Measurements from ENCODE around the gene NME1.

The NME1 gene

GRCh38 chr17:51197754-51198153 is 44.4 kb downstream of the NME1 start:
- no peak overlapping the region for H3K27ac Mint-ChIP-seq
- H3K36me3 Mint-ChIP-seq (ENCODE audit: low read depth) = peaks cover 65% of the 10 kb centered on the region
- no peak for TF ChIP-seq CTCF (IDR thresholded peaks at IDR 0.05; ENCODE audit: unreplicated experiment in 3 of 3)
- H3K9me3 Mint-ChIP-seq = no peaks in the 10 kb centered on the region
- H3K4me1 Mint-ChIP-seq = no peaks in the 10 kb centered on the region
- H3K4me3 Mint-ChIP-seq = no peak overlapping the region
- H3K27me3 Mint-ChIP-seq (ENCODE audit: low read depth) = no peaks in the 10 kb centered on the region

GRCh38 chr17:51200295-51200694 is 46.9 kb downstream of the NME1 start:
- Mint-ChIP-seq H3K4me1 (no peaks in the 10 kb centered on the region), H3K4me3 (no peak overlapping the region), H3K9me3 (no peaks in the 10 kb centered on the region), H3K36me3 (ENCODE audit: low read depth) (peaks cover 61% of the 10 kb centered on the region), H3K27me3 (ENCODE audit: low read depth) (no peaks in the 10 kb centered on the region), H3K27ac (no peak overlapping the region)
- no peak for TF ChIP-seq CTCF (IDR thresholded peaks at IDR 0.05; ENCODE audit: unreplicated experiment in 3 of 3)

- Mint-ChIP-seq H3K4me3 (no peak overlapping the region), H3K27ac (no peak overlapping the region), H3K4me1 (no peaks in the 10 kb centered on the region), H3K9me3 (no peaks in the 10 kb centered on the region), H3K36me3 (ENCODE audit: low read depth) (peaks cover 62% of the 10 kb centered on the region), H3K27me3 (ENCODE audit: low read depth) (no peaks in the 10 kb centered on the region)
- TF ChIP-seq CTCF (IDR thresholded peaks at IDR 0.05; ENCODE audit: unreplicated experiment in 3 of 3) = no peak
Observed at GRCh38 chr17:51200846-51201245, 47.5 kb downstream of the NME1 start.

GRCh38 chr17:51203838-51204237 is 50.5 kb downstream of the NME1 start:
- TF ChIP-seq CTCF (IDR thresholded peaks at IDR 0.05; ENCODE audit: unreplicated experiment in 3 of 3) = no peak
- Mint-ChIP-seq H3K27ac (no peak overlapping the region), H3K27me3 (ENCODE audit: low read depth) (no peaks in the 10 kb centered on the region), H3K9me3 (no peaks in the 10 kb centered on the region), H3K36me3 (ENCODE audit: low read depth) (peaks cover 60% of the 10 kb centered on the region), H3K4me3 (no peak overlapping the region), H3K4me1 (no peaks in the 10 kb centered on the region)

Data from nephron (organoid).